Esophagus muscularis mucosa (tissue), 4 donors: ENCODE measurements around the gene CCDC106. TPM values are rescaled to one million over a fixed set of nuclear protein-coding genes. Genes with fewer than 3 reads are reported as not detected.

Source experiments
- DNase-seq: peaks from one replicate; pipeline ENCODE4 v3.0.0-alpha.2; 2017; ENCODE audit errors: extremely low spot score
- H3K27ac ChIP-seq, 4 donors: fragments of 200-600 bp; sonication (generic); replicated peaks in 1 of 4; 1 replicate in 3 of 4; 2 replicates in 1 of 4; pipeline ENCODE4 v1.5.1; 2016 to 2019; ENCODE audit warnings: mild to moderate bottlenecking in 1 of 4
- H3K27me3 ChIP-seq, 4 donors: fragments of 200-600 bp; sonication (generic); one replicate each; pipeline versions ENCODE4 v1.5.1 to v1.6.0; 2016 to 2019
- H3K36me3 ChIP-seq, 4 donors: fragments of 200-600 bp; sonication (generic); one replicate each; pipeline ENCODE4 v1.5.1; 2016 to 2019
- H3K4me1 ChIP-seq, 4 donors: fragments of 200-600 bp; sonication (generic); one replicate each; pipeline ENCODE4 v1.5.1; 2016 to 2019
- H3K4me3 ChIP-seq, 4 donors: fragments of 200-600 bp; sonication (generic); 1 replicate in 2 of 4; 2 replicates in 2 of 4; pipeline ENCODE4 v1.5.1; 2016 to 2019; ENCODE audit warnings: mild to moderate bottlenecking in 4 of 4, moderate library complexity in 1 of 4
- H3K9me3 ChIP-seq, 4 donors: fragments of 200-600 bp; sonication (generic); 1 replicate in 3 of 4; 2 replicates in 1 of 4; pipeline ENCODE4 v1.5.1; 2016 to 2019
- EP300 ChIP-seq: sonication (generic); formaldehyde crosslinking; IDR thresholded peaks from one replicate; pipeline ENCODE4 v1.6.1; 2017; ENCODE audit warnings: antibody characterized with exemption
- POLR2A ChIP-seq: fragments of 450-650 bp; IDR thresholded peaks from one replicate; pipeline ENCODE4 v1.6.1; 2017; ENCODE audit warnings: antibody characterized with exemption, moderate library complexity, mild to moderate bottlenecking, low read depth
- POLR2AphosphoS5 ChIP-seq, 2 donors: sonication (generic); formaldehyde crosslinking; IDR thresholded peaks; one replicate each; pipeline ENCODE4 v1.6.1; 2017; ENCODE audit warnings: antibody characterized with exemption in 2 of 2
- WGBS: methylation state at CpG from one replicate; pipeline ENCODE4 v1.1.5; 2018; 5-methylcytosine and 5-hydroxymethylcytosine counted together
- intact Hi-C: fragments of 100-400 bp; cut with DNase I; formaldehyde crosslinking; loops from one replicate; pipeline ENCODE4 v1.15.1; 2023
- total RNA-seq, 4 donors: library from RNA; depleted of rRNA; stranded (reverse); fragments of >200 nt; gene quantifications; one replicate each; pipeline versions ENCODE4 v1.1.0 to v1.2.1, GENCODE V29; 2016
- TF ChIP-seq, protein P1 (sequence below), 3 experiments: fragments of 200-600 bp in 2 of 3; fragments of 450-650 bp in 1 of 3; sonication (generic) in 2 of 3; IDR thresholded peaks; one replicate each; pipeline ENCODE4 v1.5.1; 2017 to 2019; ENCODE audit warnings: antibody characterized with exemption in 3 of 3, mild to moderate bottlenecking in 2 of 3, moderate library complexity in 1 of 3

Gene CCDC106
- total RNA-seq, 4 donors from 2014 or later = 9.4 to 22.0 (median 19.2) TPM

DNA sequence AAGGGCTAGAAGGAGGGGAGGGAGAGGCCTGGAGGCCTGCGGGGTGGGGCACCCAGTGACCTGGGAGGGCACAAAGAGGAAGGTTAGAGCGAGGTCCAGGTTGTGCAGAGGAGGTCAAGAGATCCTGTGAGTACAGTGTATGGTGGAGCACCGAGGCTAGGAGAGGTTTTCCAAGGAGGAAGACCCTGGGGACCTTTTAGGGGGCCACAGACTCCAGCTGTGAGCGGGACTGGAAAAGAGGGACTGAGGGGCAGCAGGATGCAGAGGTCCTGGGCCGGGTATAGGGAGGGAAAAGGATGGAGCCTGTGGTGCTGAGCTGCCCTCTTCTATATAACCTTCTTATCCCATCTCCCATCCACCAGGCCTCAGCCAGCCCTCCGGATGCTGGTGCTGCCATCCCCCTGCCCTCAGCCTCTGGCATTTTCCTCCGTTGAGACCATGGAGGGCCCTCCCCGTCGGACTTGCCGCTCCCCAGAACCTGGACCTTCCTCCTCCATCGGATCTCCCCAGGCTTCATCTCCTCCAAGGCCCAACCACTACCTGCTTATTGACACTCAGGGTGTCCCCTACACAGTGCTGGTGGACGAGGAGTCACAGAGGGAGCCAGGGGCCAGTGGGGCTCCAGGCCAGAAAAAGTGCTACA, 3.7 kb upstream of the CCDC106 start:
- H3K4me3 ChIP-seq = peak overlapping the region; percentile 74 to 91 (median 87)
- H3K27ac ChIP-seq = peak overlapping the region; percentile 94 to 97 (median 94)
- TF ChIP-seq, protein P1, sequence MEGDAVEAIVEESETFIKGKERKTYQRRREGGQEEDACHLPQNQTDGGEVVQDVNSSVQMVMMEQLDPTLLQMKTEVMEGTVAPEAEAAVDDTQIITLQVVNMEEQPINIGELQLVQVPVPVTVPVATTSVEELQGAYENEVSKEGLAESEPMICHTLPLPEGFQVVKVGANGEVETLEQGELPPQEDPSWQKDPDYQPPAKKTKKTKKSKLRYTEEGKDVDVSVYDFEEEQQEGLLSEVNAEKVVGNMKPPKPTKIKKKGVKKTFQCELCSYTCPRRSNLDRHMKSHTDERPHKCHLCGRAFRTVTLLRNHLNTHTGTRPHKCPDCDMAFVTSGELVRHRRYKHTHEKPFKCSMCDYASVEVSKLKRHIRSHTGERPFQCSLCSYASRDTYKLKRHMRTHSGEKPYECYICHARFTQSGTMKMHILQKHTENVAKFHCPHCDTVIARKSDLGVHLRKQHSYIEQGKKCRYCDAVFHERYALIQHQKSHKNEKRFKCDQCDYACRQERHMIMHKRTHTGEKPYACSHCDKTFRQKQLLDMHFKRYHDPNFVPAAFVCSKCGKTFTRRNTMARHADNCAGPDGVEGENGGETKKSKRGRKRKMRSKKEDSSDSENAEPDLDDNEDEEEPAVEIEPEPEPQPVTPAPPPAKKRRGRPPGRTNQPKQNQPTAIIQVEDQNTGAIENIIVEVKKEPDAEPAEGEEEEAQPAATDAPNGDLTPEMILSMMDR (IDR thresholded peaks at IDR 0.05) = no peak
- TF ChIP-seq EP300 (no peak), POLR2A (no peak), POLR2AphosphoS5 (IDR thresholded peaks at IDR 0.05) (no peak)
- no peaks in the 10 kb centered on the region for H3K27me3 ChIP-seq
- 52% methylated on average over 12 of the region's 12 CpGs for WGBS
- peaks cover 0 to 17% (median 12%) of the 10 kb centered on the region in 4 donors for H3K36me3 ChIP-seq
- H3K4me1 ChIP-seq = peaks cover 57 to 82% (median 80%) of the 10 kb centered on the region in 4 donors
- H3K9me3 ChIP-seq = no peaks in the 10 kb centered on the region
- intact Hi-C loops = no loop called here
- DNase-seq = no peak

DNA sequence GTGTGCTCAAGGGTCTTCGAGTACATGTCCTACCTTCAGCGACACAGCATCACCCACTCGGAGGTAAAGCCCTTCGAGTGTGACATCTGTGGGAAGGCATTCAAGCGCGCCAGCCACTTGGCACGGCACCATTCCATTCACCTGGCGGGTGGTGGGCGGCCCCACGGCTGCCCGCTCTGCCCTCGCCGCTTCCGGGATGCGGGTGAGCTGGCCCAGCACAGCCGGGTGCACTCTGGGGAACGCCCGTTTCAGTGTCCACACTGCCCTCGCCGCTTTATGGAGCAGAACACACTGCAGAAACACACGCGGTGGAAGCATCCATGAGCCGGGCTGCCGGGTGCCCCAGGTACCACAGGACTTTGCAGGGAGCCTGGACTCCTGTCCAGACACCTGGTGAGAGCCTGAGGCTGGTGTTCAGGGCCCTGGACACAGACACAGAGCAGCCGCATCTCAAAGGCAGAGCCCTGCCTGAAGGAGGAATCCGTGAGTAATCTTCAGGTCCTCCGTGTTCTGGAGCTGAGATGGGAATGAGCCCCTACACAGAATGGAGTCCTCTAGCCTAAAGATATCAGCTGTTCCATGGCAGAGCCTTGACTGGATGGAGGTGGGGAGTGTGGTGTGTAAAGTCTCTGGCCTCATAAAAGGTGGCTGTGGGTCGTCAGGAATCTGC, 3.0 kb upstream of the CCDC106 start:
- intact Hi-C loops = no loop called here
- DNase-seq = no peak
- H3K4me3 ChIP-seq = peak overlapping the region in 1 of 4 donors; percentile 74
- peaks cover 0 to 18% (median 12%) of the 10 kb centered on the region in 4 donors for H3K36me3 ChIP-seq
- H3K4me1 ChIP-seq = peaks cover 53 to 82% (median 80%) of the 10 kb centered on the region in 4 donors
- H3K27me3 ChIP-seq = no peaks in the 10 kb centered on the region
- TF ChIP-seq POLR2AphosphoS5 (IDR thresholded peaks at IDR 0.05) = no peak
- TF ChIP-seq POLR2A = no peak
- TF ChIP-seq EP300 = no peak
- TF ChIP-seq, protein P1 (IDR thresholded peaks at IDR 0.05) = no peak
- no peaks in the 10 kb centered on the region for H3K9me3 ChIP-seq
- no peak overlapping the region for H3K27ac ChIP-seq
- 86% methylated on average over 27 of the region's 28 CpGs for WGBS

DNA sequence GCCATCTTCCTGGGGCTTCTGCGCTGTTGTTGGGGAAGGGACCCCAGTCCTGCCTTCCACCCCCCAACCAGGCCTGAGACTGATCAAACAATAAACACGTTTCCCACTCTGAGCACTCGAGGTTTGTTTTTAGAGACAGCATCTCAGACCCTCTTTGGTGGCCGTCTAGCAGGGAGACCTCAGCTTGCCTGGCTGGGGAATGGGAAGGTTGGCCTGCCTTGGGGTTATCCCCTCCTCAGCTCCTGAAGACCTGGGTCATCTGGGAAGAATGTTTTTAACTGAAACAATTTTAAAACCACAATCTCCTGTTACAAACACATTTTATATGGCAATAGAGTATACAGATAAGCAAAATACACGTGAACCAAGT, 2.5 kb upstream of the CCDC106 start:
- intact Hi-C loops = no loop called here
- Histone ChIP-seq H3K9me3 (no peaks in the 10 kb centered on the region), H3K36me3 (peaks cover 0 to 23% (median 12%) of the 10 kb centered on the region in 4 donors), H3K27ac (no peak overlapping the region), H3K4me3 (no peak overlapping the region), H3K4me1 (peaks cover 48 to 82% (median 75%) of the 10 kb centered on the region in 4 donors), H3K27me3 (no peaks in the 10 kb centered on the region)
- no peak for DNase-seq
- no peak for TF ChIP-seq EP300
- TF ChIP-seq, protein P1 (IDR thresholded peaks at IDR 0.05) = no peak
- no peak for TF ChIP-seq POLR2A
- no peak for TF ChIP-seq POLR2AphosphoS5 (IDR thresholded peaks at IDR 0.05)
- WGBS = 63% methylated on average over 5 of the region's 5 CpGs

DNA sequence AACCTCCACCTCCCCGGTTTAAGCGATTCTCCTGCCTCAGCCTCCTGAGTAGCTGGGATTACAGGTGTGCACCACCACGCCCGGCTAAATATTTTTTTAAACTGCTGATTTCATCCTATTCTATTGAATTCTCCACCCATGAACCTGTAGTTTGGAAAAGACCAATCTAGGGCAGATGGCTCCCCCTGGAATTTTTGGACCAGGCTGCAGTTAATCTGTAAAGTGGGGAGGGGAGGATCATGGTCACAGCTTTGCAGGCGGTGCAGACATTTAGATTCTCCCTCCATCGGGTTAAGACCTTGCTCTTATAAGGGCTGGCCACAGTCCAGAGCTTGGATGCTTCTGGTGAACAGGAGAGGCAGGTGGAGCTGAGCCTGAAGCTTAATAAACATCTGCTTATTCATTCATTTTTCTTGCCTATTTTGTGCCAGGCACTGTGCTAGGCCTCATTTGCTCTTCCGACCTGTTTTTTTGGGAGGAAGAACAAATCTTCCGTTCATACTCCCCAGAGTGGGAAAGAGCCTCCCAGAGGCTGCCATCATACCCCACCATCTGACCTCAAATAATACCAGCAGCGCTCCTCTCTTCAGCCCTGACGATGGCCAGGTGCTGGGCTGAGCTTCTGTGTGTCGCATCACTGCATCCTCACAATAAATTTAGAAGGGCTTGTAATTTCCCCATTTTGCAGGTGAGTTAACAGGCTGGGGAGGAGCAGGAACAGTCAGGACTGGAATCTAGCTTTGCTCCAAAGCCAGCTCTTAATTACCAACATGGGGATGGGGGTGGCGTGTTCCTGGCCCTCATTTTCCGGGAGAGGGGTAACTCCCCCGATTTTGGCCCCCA, 902 bp upstream of the CCDC106 start:
- no peak for DNase-seq
- H3K9me3 ChIP-seq = no peaks in the 10 kb centered on the region
- H3K27ac ChIP-seq = peak overlapping the region; percentile 83 to 94 (median 86)
- peak overlapping the region; percentile 74 to 97 (median 86) for H3K4me3 ChIP-seq
- H3K27me3 ChIP-seq = no peaks in the 10 kb centered on the region
- no peak for TF ChIP-seq POLR2AphosphoS5 (IDR thresholded peaks at IDR 0.05)
- TF ChIP-seq POLR2A = no peak
- TF ChIP-seq, protein P1 (IDR thresholded peaks at IDR 0.05) = no peak
- no peak for TF ChIP-seq EP300
- H3K36me3 ChIP-seq = peaks cover 0 to 38% (median 17%) of the 10 kb centered on the region in 4 donors
- intact Hi-C loops = no loop called here
- 41% methylated on average over 14 of the region's 14 CpGs for WGBS
- peaks cover 42 to 74% (median 65%) of the 10 kb centered on the region in 4 donors for H3K4me1 ChIP-seq
